ENCODE data around the gene MXRA8.
"Not testable (repeated sequence)": the region's sequence is repeated elsewhere in the genome, so short reads cannot be mapped to it uniquely, and the experiment has no call there.

Gene MXRA8

GRCh38 chr1:1358433-1359271 lies at the start of gene MXRA8:
TSS of gene MXRA8 (minus strand) at chr1:1358555. CDS start at chr1:1358504, 51 bp downstream.
- Histone ChIP-seq H3K36me3 (ENCODE audit: control insufficient read depth in 1 of 2, insufficient read depth in 2 of 2, low read length in 2 of 2) (peaks cover 0 to 5% of the 10 kb centered on the region in 2 donors), H3K9me3 (ENCODE audit: control insufficient read depth in 1 of 2, low read length in 2 of 2) (no peaks in the 10 kb centered on the region), H3K27me3 (ENCODE audit: low read depth, low read length) (no peaks in the 10 kb centered on the region), H3K4me3 (ENCODE audit: low read depth in 1 of 2, low read length in 2 of 2) (peak within 1 kb of the TSS; percentile 56 to 72), H3K27ac (ENCODE audit: low read length) (peak within 1 kb of the TSS; percentile 51), H3K4me1 (ENCODE audit: control insufficient read depth in 1 of 2, insufficient read depth in 2 of 2, low read length in 2 of 2) (peaks cover 6 to 58% of the 10 kb centered on the region in 2 donors)

- Histone ChIP-seq H3K27ac (ENCODE audit: low read length) (peak overlapping the region; percentile 80), H3K36me3 (ENCODE audit: control insufficient read depth in 1 of 2, insufficient read depth in 2 of 2, low read length in 2 of 2) (peaks cover 13 to 24% of the 10 kb centered on the region in 2 donors), H3K27me3 (ENCODE audit: low read depth, low read length) (no peaks in the 10 kb centered on the region), H3K9me3 (ENCODE audit: control insufficient read depth in 1 of 2, low read length in 2 of 2) (no peaks in the 10 kb centered on the region), H3K4me3 (ENCODE audit: low read depth in 1 of 2, low read length in 2 of 2) (peak overlapping the region; percentile 79 to 98), H3K4me1 (ENCODE audit: control insufficient read depth in 1 of 2, insufficient read depth in 2 of 2, low read length in 2 of 2) (peaks cover 14 to 32% of the 10 kb centered on the region in 2 donors)
These were observed 49.4 kb upstream of the MXRA8 start for GRCh38 chr1:1407636-1408318.

GRCh38 chr1:1406821-1407635 lies 48.7 kb upstream of the MXRA8 start, which contains the start of gene MRPL20:
TSS of gene MRPL20 (minus strand) at chr1:1407293. CDS start at chr1:1407217, 76 bp downstream.
- H3K9me3 ChIP-seq (ENCODE audit: control insufficient read depth in 1 of 2, low read length in 2 of 2): no peaks in the 10 kb centered on the region
- peak within 1 kb of the TSS; percentile 80 for H3K27ac ChIP-seq (ENCODE audit: low read length)
- H3K36me3 ChIP-seq (ENCODE audit: control insufficient read depth in 1 of 2, insufficient read depth in 2 of 2, low read length in 2 of 2): peaks cover 18 to 32% of the 10 kb centered on the region in 2 donors
- peaks cover 14 to 32% of the 10 kb centered on the region in 2 donors for H3K4me1 ChIP-seq (ENCODE audit: control insufficient read depth in 1 of 2, insufficient read depth in 2 of 2, low read length in 2 of 2)
- peak within 1 kb of the TSS; percentile 79 to 98 for H3K4me3 ChIP-seq (ENCODE audit: low read depth in 1 of 2, low read length in 2 of 2)
- H3K27me3 ChIP-seq (ENCODE audit: low read depth, low read length): no peaks in the 10 kb centered on the region

GRCh38 chr1:1406101-1406820 lies 47.9 kb upstream of the MXRA8 start:
- H3K36me3 ChIP-seq (ENCODE audit: control insufficient read depth in 1 of 2, insufficient read depth in 2 of 2, low read length in 2 of 2): peaks cover 26 to 40% of the 10 kb centered on the region in 2 donors
- H3K4me1 ChIP-seq (ENCODE audit: control insufficient read depth in 1 of 2, insufficient read depth in 2 of 2, low read length in 2 of 2): peaks cover 14 to 32% of the 10 kb centered on the region in 2 donors
- peak overlapping the region; percentile 80 for H3K27ac ChIP-seq (ENCODE audit: low read length)
- H3K9me3 ChIP-seq (ENCODE audit: control insufficient read depth in 1 of 2, low read length in 2 of 2): no peaks in the 10 kb centered on the region
- H3K4me3 ChIP-seq (ENCODE audit: low read depth in 1 of 2, low read length in 2 of 2): peak overlapping the region; percentile 79 to 98
- no peaks in the 10 kb centered on the region for H3K27me3 ChIP-seq (ENCODE audit: low read depth, low read length)

- Histone ChIP-seq H3K9me3 (ENCODE audit: control insufficient read depth in 1 of 2, low read length in 2 of 2) (no peaks in the 10 kb centered on the region), H3K27me3 (ENCODE audit: low read depth, low read length) (no peaks in the 10 kb centered on the region), H3K36me3 (ENCODE audit: control insufficient read depth in 1 of 2, insufficient read depth in 2 of 2, low read length in 2 of 2) (peaks cover 26 to 48% of the 10 kb centered on the region in 2 donors), H3K4me3 (ENCODE audit: low read depth in 1 of 2, low read length in 2 of 2) (no peak overlapping the region), H3K27ac (ENCODE audit: low read length) (no peak overlapping the region), H3K4me1 (ENCODE audit: control insufficient read depth in 1 of 2, insufficient read depth in 2 of 2, low read length in 2 of 2) (peaks cover 24 to 41% of the 10 kb centered on the region in 2 donors)
These were observed 45.3 kb upstream of the MXRA8 start for GRCh38 chr1:1403653-1404052.

GRCh38 chr1:1402901-1403392 lies 44.6 kb upstream of the MXRA8 start:
- Histone ChIP-seq H3K36me3 (ENCODE audit: control insufficient read depth in 1 of 2, insufficient read depth in 2 of 2, low read length in 2 of 2) (peaks cover 26 to 51% of the 10 kb centered on the region in 2 donors), H3K4me1 (ENCODE audit: control insufficient read depth in 1 of 2, insufficient read depth in 2 of 2, low read length in 2 of 2) (peaks cover 25 to 40% of the 10 kb centered on the region in 2 donors)
- H3K27ac ChIP-seq (ENCODE audit: low read length); H3K9me3 ChIP-seq (ENCODE audit: control insufficient read depth in 1 of 2, low read length in 2 of 2); H3K4me3 ChIP-seq (ENCODE audit: low read depth in 1 of 2, low read length in 2 of 2); H3K27me3 ChIP-seq (ENCODE audit: low read depth, low read length): not testable (repeated sequence)

GRCh38 chr1:1402072-1402900 lies 43.9 kb upstream of the MXRA8 start:
- Histone ChIP-seq H3K4me3 (ENCODE audit: low read depth in 1 of 2, low read length in 2 of 2) (no peak overlapping the region), H3K27me3 (ENCODE audit: low read depth, low read length) (no peaks in the 10 kb centered on the region), H3K27ac (ENCODE audit: low read length) (no peak overlapping the region), H3K9me3 (ENCODE audit: control insufficient read depth in 1 of 2, low read length in 2 of 2) (no peaks in the 10 kb centered on the region), H3K4me1 (ENCODE audit: control insufficient read depth in 1 of 2, insufficient read depth in 2 of 2, low read length in 2 of 2) (peaks cover 28 to 43% of the 10 kb centered on the region in 2 donors), H3K36me3 (ENCODE audit: control insufficient read depth in 1 of 2, insufficient read depth in 2 of 2, low read length in 2 of 2) (peaks cover 28 to 58% of the 10 kb centered on the region in 2 donors)

- peaks cover 32 to 63% of the 10 kb centered on the region in 2 donors for H3K36me3 ChIP-seq (ENCODE audit: control insufficient read depth in 1 of 2, insufficient read depth in 2 of 2, low read length in 2 of 2)
- H3K4me1 ChIP-seq (ENCODE audit: control insufficient read depth in 1 of 2, insufficient read depth in 2 of 2, low read length in 2 of 2): peaks cover 28 to 42% of the 10 kb centered on the region in 2 donors
- H3K9me3 ChIP-seq (ENCODE audit: control insufficient read depth in 1 of 2, low read length in 2 of 2): no peaks in the 10 kb centered on the region
- H3K4me3 ChIP-seq (ENCODE audit: low read depth in 1 of 2, low read length in 2 of 2): no peak overlapping the region
- no peak overlapping the region for H3K27ac ChIP-seq (ENCODE audit: low read length)
- H3K27me3 ChIP-seq (ENCODE audit: low read depth, low read length): no peaks in the 10 kb centered on the region
These were observed 43.2 kb upstream of the MXRA8 start for GRCh38 chr1:1401457-1402010.

GRCh38 chr1:1400576-1401456 lies 42.5 kb upstream of the MXRA8 start:
- Histone ChIP-seq H3K27ac (ENCODE audit: low read length) (peak overlapping the region; percentile 86), H3K36me3 (ENCODE audit: control insufficient read depth in 1 of 2, insufficient read depth in 2 of 2, low read length in 2 of 2) (peaks cover 32 to 64% of the 10 kb centered on the region in 2 donors), H3K27me3 (ENCODE audit: low read depth, low read length) (no peaks in the 10 kb centered on the region), H3K4me1 (ENCODE audit: control insufficient read depth in 1 of 2, insufficient read depth in 2 of 2, low read length in 2 of 2) (peaks cover 23 to 35% of the 10 kb centered on the region in 2 donors), H3K9me3 (ENCODE audit: control insufficient read depth in 1 of 2, low read length in 2 of 2) (no peaks in the 10 kb centered on the region), H3K4me3 (ENCODE audit: low read depth in 1 of 2, low read length in 2 of 2) (peak overlapping the region; percentile 82 to 84)
